H1 (cell line): ENCODE data around the gene PINLYP. TPM values are rescaled to one million over a fixed set of nuclear protein-coding genes. Genes with fewer than 3 reads are reported as not detected.

Source experiments
- RFX5 ChIP-seq: IDR thresholded peaks from 2 replicates; pipeline ENCODE4 v1.6.1; 2011; ENCODE audit warnings: low read depth, low read length, improper control_type of control experiment, borderline replicate concordance
- RXRA ChIP-seq: IDR thresholded peaks from 2 replicates; pipeline ENCODE4 v1.6.1; 2011; ENCODE audit warnings: low read depth, mild to moderate bottlenecking, low read length, moderate library complexity; ENCODE audit not compliant: insufficient read depth
- TAF7 ChIP-seq: optimal IDR thresholded peaks from 2 replicates; pipeline ENCODE3; 2011; ENCODE audit warnings: low read depth, mild to moderate bottlenecking, inconsistent platforms, low read length, moderate library complexity, borderline replicate concordance
- polyA plus RNA-seq, 7 experiments: library from polyadenylated mRNA; depleted of rRNA in 3 of 7; stranded (reverse) in 5 of 7; unstranded in 2 of 7; fragments of >200 nt in 5 of 7; fragments of 200-250 nt in 2 of 7; gene quantifications; 1 replicate in 5 of 7; 2 replicates in 1 of 7; 4 replicates in 1 of 7; pipeline versions ENCODE4 v1.2.1 to v1.2.3, GENCODE V29; 2011 to 2013; ENCODE audit warnings: missing spikeins in 2 of 7, mixed read lengths in 2 of 7
- total RNA-seq: library from RNA; stranded (reverse); fragmentation: NEBNext Ultra II Directional; extraction: Animal tissue kit (Norgen Biotek cat#: 25700); gene quantifications from 2 replicates; pipeline ENCODE4 v1.2.1, GENCODE V29; 2021

The PINLYP gene
- total and polyA plus RNA-seq, 2 of the 8 experiments (the other 6 are each of a cell fraction or from before 2014, with no cell fraction given): 7.5 to 31.3 TPM

DNA sequence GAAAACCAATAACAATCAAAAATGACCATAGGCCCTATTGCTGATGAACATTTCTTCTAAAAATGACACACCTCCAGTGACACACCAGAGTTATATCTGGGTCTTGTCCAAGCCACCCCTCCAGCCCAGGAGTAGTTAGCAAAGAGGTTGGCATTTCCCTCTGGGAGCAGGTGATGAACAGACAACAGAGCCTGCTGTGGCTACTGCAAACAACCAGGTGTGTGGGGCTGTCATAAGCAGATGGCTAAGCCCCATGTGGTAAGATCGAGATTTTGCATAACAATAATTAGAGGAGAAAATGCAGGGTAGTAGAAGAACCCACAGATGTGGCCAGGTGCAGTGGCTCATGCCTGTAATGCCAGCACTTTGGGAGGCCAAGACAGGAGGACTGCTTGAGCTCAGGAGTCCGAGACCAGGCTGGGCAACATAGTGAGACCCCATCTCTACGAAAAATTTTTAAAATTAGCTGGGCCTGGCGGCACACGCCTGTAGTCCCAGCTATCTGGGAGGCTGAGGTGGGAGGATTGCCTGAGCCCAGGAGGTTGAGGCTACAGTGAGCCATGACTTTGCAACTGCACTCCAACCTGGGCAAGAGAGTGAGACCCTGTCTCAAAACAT lies 5.3 kb upstream of the PINLYP start (continued):
- TF ChIP-seq RXRA (no peak), RFX5 (no peak), TAF7 (no peak)
